HepG2 (cell line): ENCODE data around the gene LILRB3. TPM values are rescaled to one million over a fixed set of nuclear protein-coding genes. Genes with fewer than 3 reads are reported as not detected.

Experiments used
- ATF7-NPFF ChIP-seq: sonication (generic); formaldehyde crosslinking; IDR thresholded peaks from 2 replicates; pipeline ENCODE4 v1.8.1; 2023; ENCODE audit warnings: mild to moderate bottlenecking, low read depth, missing genetic modification reagents, moderate library complexity
- BORCS8-MEF2B ChIP-seq: sonication (generic); formaldehyde crosslinking; IDR thresholded peaks from 2 replicates; pipeline ENCODE4 v1.8.0; 2022; ENCODE audit warnings: mild to moderate bottlenecking, missing genetic modification reagents
- ETS1 ChIP-seq: sonication (generic); formaldehyde crosslinking; IDR thresholded peaks from 2 replicates; pipeline ENCODE4 v1.4.0; 2020; ENCODE audit warnings: missing genetic modification reagents
- PATZ1 ChIP-seq: sonication (generic); formaldehyde crosslinking; IDR thresholded peaks from 2 replicates; pipeline ENCODE4 v1.4.0; 2020; ENCODE audit warnings: missing genetic modification reagents
- SYNCRIP ChIP-seq: fragments of 200-400 bp; formaldehyde crosslinking; IDR thresholded peaks from 2 replicates; pipeline ENCODE4 v1.6.1; 2018; ENCODE audit warnings: mild to moderate bottlenecking, low read depth, low read length; ENCODE audit not compliant: insufficient read depth
- ZFX ChIP-seq: sonication (generic); formaldehyde crosslinking; IDR thresholded peaks from 2 replicates; pipeline ENCODE4 v1.4.0; 2020; ENCODE audit warnings: mild to moderate bottlenecking, low read depth, missing genetic modification reagents, moderate library complexity
- ZGPAT ChIP-seq: IDR thresholded peaks from 2 replicates; pipeline ENCODE4 v1.6.1; 2016; ENCODE audit warnings: mild to moderate bottlenecking
- ZNF816 ChIP-seq: sonication (generic); formaldehyde crosslinking; IDR thresholded peaks from 2 replicates; pipeline ENCODE4 v1.8.0; 2022; ENCODE audit warnings: missing genetic modification reagents, mild to moderate bottlenecking, borderline replicate concordance
- ZNF883 ChIP-seq: sonication (generic); formaldehyde crosslinking; IDR thresholded peaks from 2 replicates; pipeline ENCODE4 v1.5.1; 2020; ENCODE audit warnings: mild to moderate bottlenecking, missing genetic modification reagents; ENCODE audit errors: not compliant biosample characterization
- polyA plus RNA-seq, 8 experiments: library from polyadenylated mRNA; depleted of rRNA in 3 of 8; stranded (reverse) in 7 of 8; unstranded in 1 of 8; fragments of >200 nt; fragmentation: Illumina TruSeq in 4 of 8; extraction: Trizol in 4 of 8; gene quantifications; 2 replicates each; pipeline versions ENCODE4 v1.2.1 to v1.2.3, GENCODE V29; 2011 to 2016; ENCODE audit warnings: low read depth in 4 of 8, missing spikeins in 1 of 8, mixed read lengths in 1 of 8; ENCODE audit not compliant: insufficient read depth in 1 of 8
- total RNA-seq, 5 experiments: library from RNA; depleted of rRNA; stranded (reverse); fragments of >200 nt; fragmentation: Illumina TruSeq; extraction: Trizol; gene quantifications; 2 replicates each; pipeline ENCODE4 v1.2.3, GENCODE V29; 2016; ENCODE audit warnings: low read depth in 1 of 5
- TF ChIP-seq, protein P1 (sequence below): sonication (generic); formaldehyde crosslinking; IDR thresholded peaks from 2 replicates; pipeline ENCODE4 v1.4.0; 2020; ENCODE audit warnings: low read depth, mild to moderate bottlenecking, missing genetic modification reagents

The LILRB3 gene
- total and polyA plus RNA-seq, 2 of the 13 experiments (the other 11 are each of a cell fraction or from before 2014, with no cell fraction given): 0.22 TPM; not detected in 1

DNA sequence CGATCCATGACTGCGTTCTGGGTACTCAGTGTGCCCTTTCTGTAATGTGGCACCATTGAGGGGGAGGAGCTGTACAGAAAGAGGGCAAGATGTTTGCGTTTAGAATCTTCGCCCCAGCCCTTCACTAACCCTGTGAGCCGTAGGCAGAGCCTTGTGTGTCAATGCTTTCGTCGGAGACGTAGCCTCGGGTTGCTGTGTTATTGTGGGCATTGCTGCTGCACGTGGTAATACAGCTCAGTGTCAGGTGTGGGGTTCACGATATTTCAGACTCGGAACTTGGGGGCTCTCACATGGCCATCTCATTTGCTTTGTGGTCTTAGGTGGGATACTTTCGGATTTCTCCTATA is 16.0 kb downstream of the LILRB3 start (continued):
- TF ChIP-seq ZNF883 (CRISPR knock-in tag) (no peak), SYNCRIP (no peak), PATZ1 (CRISPR knock-in tag) (no peak), ATF7-NPFF (CRISPR knock-in tag) (no peak), ZFX (CRISPR knock-in tag) (no peak), BORCS8-MEF2B (CRISPR knock-in tag) (no peak), ZNF816 (CRISPR knock-in tag) (no peak), ETS1 (CRISPR knock-in tag) (no peak), ZGPAT (CRISPR knock-in tag) (no peak)
- TF ChIP-seq, protein P1, sequence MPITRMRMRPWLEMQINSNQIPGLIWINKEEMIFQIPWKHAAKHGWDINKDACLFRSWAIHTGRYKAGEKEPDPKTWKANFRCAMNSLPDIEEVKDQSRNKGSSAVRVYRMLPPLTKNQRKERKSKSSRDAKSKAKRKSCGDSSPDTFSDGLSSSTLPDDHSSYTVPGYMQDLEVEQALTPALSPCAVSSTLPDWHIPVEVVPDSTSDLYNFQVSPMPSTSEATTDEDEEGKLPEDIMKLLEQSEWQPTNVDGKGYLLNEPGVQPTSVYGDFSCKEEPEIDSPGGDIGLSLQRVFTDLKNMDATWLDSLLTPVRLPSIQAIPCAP: no peak
- TF ChIP-seq, all 625 proteins: peak for 0
